ENCODE measurements around the gene SNX20.

SNX20 gene

GRCh38 chr16:50637716-50638602 is 43.2 kb downstream of the SNX20 start:
- no peak overlapping the region for H3K4me3 ChIP-seq (replicated peaks; ENCODE audit: low read depth, low read length)
- no peak for TF ChIP-seq CTCF (IDR thresholded peaks at IDR 0.05; ENCODE audit: insufficient read depth, low read length, poor library complexity, severe bottlenecking)
- no peaks in the 10 kb centered on the region; the same call in 1 of the 2 replicates for H3K27me3 ChIP-seq (replicated peaks; ENCODE audit: control insufficient read depth, insufficient read depth, low read length)
- no peaks in the 10 kb centered on the region for H3K36me3 ChIP-seq (ENCODE audit: control insufficient read depth, insufficient read depth, low read length)
- no peak for DNase-seq (ENCODE audit: extremely low read depth, insufficient read length)

- Histone ChIP-seq H3K4me3 (replicated peaks; ENCODE audit: low read depth, low read length) (no peak overlapping the region), H3K27me3 (replicated peaks; ENCODE audit: control insufficient read depth, insufficient read depth, low read length) (no peaks in the 10 kb centered on the region; the same call in 1 of the 2 replicates), H3K36me3 (ENCODE audit: control insufficient read depth, insufficient read depth, low read length) (no peaks in the 10 kb centered on the region)
- no peak for TF ChIP-seq CTCF (IDR thresholded peaks at IDR 0.05; ENCODE audit: insufficient read depth, low read length, poor library complexity, severe bottlenecking)
- no peak for DNase-seq (ENCODE audit: extremely low read depth, insufficient read length)
Observed at GRCh38 chr16:50636753-50637374, 44.2 kb downstream of the SNX20 start.

- Histone ChIP-seq H3K4me3 (replicated peaks; ENCODE audit: low read depth, low read length) (no peak overlapping the region), H3K27me3 (replicated peaks; ENCODE audit: control insufficient read depth, insufficient read depth, low read length) (no peaks in the 10 kb centered on the region; the same call in 1 of the 2 replicates), H3K36me3 (ENCODE audit: control insufficient read depth, insufficient read depth, low read length) (no peaks in the 10 kb centered on the region)
- DNase-seq (ENCODE audit: extremely low read depth, insufficient read length) = peak; percentile 31
- TF ChIP-seq CTCF (IDR thresholded peaks at IDR 0.05; ENCODE audit: insufficient read depth, low read length, poor library complexity, severe bottlenecking) = no peak
Observed at GRCh38 chr16:50635505-50636392, 45.4 kb downstream of the SNX20 start.

GRCh38 chr16:50634947-50635346 is 46.2 kb downstream of the SNX20 start:
- no peaks in the 10 kb centered on the region for H3K36me3 ChIP-seq (ENCODE audit: control insufficient read depth, insufficient read depth, low read length)
- H3K4me3 ChIP-seq (replicated peaks; ENCODE audit: low read depth, low read length) = no peak overlapping the region
- TF ChIP-seq CTCF (IDR thresholded peaks at IDR 0.05; ENCODE audit: insufficient read depth, low read length, poor library complexity, severe bottlenecking) = peak; percentile 5
- DNase-seq (ENCODE audit: extremely low read depth, insufficient read length) = no peak
- H3K27me3 ChIP-seq (replicated peaks; ENCODE audit: control insufficient read depth, insufficient read depth, low read length) = no peaks in the 10 kb centered on the region; the same call in 1 of the 2 replicates

- no peaks in the 10 kb centered on the region; the same call in 1 of the 2 replicates for H3K27me3 ChIP-seq (replicated peaks; ENCODE audit: control insufficient read depth, insufficient read depth, low read length)
- H3K36me3 ChIP-seq (ENCODE audit: control insufficient read depth, insufficient read depth, low read length) = no peaks in the 10 kb centered on the region
- no peak overlapping the region for H3K4me3 ChIP-seq (replicated peaks; ENCODE audit: low read depth, low read length)
- DNase-seq (ENCODE audit: extremely low read depth, insufficient read length) = no peak
- no peak for TF ChIP-seq CTCF (IDR thresholded peaks at IDR 0.05; ENCODE audit: insufficient read depth, low read length, poor library complexity, severe bottlenecking)
Observed at GRCh38 chr16:50634090-50634489, 47.0 kb downstream of the SNX20 start.

Measured in GM06990 (cell line).